Posterior cingulate gyrus (tissue), 11 donors: ENCODE data around the gene NFE2L1.
"Not testable (repeated sequence)": the region's sequence is repeated elsewhere in the genome, so short reads cannot be mapped to it uniquely, and the experiment has no call there.

Experiments
- DNase-seq, 10 donors: peaks; one replicate each; pipeline versions ENCODE4 v3.0.0 to v3.0.0-alpha.2; 2020 to 2021; ENCODE audit warnings: mixed read lengths in 3 of 10
- intact Hi-C: fragments of 100-400 bp; cut with DNase I; formaldehyde crosslinking; loops from one replicate; pipeline ENCODE4 v1.15.1; 2023

Gene NFE2L1

DNA sequence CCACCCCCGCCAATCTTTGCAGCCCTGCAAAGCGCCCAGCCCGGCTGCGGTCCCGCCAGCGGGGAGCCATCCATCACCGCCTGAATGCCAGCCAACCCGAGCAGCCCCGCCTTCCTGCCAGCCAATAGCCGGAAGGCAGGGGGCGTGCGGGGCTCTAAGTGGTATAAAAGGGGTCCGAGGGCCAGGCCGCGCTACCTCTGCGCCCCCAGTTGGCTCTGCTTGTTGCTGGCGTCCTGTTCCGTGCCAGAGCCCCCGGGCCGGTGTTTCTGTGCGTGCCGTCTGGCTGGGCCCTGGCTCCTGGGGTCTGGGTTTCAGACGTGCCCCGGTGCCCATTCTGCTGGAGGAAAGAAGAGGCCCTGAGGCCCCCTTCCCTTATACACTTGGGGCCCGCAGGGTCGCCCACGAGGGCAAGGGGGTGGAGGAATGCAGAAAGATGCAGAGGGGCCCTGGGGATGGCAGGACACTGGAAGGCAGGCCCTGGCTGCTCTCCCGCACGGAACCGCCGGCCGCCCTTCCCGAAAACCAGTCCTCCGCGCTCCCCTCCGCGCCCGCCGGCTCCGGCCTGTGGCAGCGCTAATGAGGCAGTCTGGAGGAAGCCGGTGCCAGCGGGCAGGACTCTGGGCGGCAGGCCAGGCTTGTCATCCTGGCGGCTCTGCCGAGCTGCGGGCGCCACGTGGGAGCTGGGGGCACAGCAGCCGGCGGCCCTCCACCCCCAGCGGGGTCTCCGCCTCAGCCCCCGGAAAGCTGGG is 24.6 kb upstream of the NFE2L1 start:
- intact Hi-C loops: loop anchor here (5.0 kb wide), 1 partner anchor 181 kb away; the partner anchor contains the start of gene SCRN2
- peak; percentile 79 to 98 (median 86) for DNase-seq

GRCh38 chr17:48024149-48025039 is 23.8 kb upstream of the NFE2L1 start:
- peak in 3 of 10 donors; percentile 17 to 84 (median 70) for DNase-seq
- intact Hi-C loops: loop anchor here (1.0 to 5.0 kb wide), 3 partner anchors 107 to 594 kb away; partner anchors contain the start of gene SCRN2

GRCh38 chr17:48025040-48025903 is 22.9 kb upstream of the NFE2L1 start:
- DNase-seq: peak; percentile 97 to 100 (median 98)
- intact Hi-C loops: loop anchor here (1.0 kb wide), 2 partner anchors 106 to 593 kb away; no protein-coding TSS in a partner anchor

DNA sequence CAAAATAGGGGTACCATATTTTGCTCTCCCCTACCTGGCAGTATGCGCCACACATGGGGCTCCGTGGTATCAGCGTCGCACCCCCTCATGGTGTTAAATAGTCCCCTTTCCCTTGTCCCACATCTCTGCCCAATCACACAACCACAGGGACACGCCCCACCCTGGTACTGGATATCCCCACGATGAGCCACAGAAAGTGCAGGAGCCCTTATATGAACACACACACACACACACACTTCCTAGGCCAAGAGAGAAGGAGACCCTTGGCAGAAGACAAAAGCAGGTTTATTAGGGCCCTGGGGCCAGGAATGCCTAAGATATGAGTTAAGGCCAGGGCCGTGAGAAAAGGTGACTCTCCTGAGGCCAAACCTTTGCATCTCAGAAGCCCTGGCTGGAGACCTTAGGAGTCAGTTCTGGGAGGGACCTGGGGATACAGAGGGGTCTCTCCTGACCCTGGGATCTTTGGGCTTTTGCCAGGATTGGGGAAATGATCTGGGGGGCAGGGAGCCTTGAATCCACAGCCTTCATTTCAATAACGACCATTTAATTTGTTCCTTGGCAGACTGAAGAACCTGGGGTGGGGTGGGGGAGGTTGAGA is 22.2 kb upstream of the NFE2L1 start:
- DNase-seq: peak in 1 of 10 donors; percentile 57
- intact Hi-C loops: loop anchor here (1.0 kb wide), 3 partner anchors 48 to 592 kb away; no protein-coding TSS in a partner anchor

GRCh38 chr17:48026502-48027321 is 21.4 kb upstream of the NFE2L1 start:
- intact Hi-C loops: loop anchor here (1.0 kb wide), 1 partner anchor 48 kb away; no protein-coding TSS in a partner anchor

GRCh38 chr17:48027322-48027981 is 20.7 kb upstream of the NFE2L1 start:
- DNase-seq: peak in 2 of 10 donors; percentile 3 to 57
- intact Hi-C loops: no loop called here

More at GRCh38 chr17:48026502-48027321, 21.4 kb upstream of the NFE2L1 start:
- peak; percentile 61 to 96 (median 80) for DNase-seq

- intact Hi-C loops: no loop called here
- DNase-seq: no peak
Observed at GRCh38 chr17:48028736-48029135, 19.4 kb upstream of the NFE2L1 start.

GRCh38 chr17:48030531-48030930 is 17.6 kb upstream of the NFE2L1 start:
- intact Hi-C loops: no loop called here
- peak in 2 of 10 donors; percentile 7 to 47 for DNase-seq

GRCh38 chr17:48031966-48032365 is 16.2 kb upstream of the NFE2L1 start:
- peak in 3 of 10 donors; percentile 8 to 17 (median 17) for DNase-seq
- intact Hi-C loops: no loop called here

- intact Hi-C loops: not testable (repeated sequence)
Observed at GRCh38 chr17:48034734-48035133, 13.4 kb upstream of the NFE2L1 start.

GRCh38 chr17:48036693-48037035 is 11.5 kb upstream of the NFE2L1 start:
- DNase-seq: peak in 1 of 10 donors; percentile 54
- intact Hi-C loops: no loop called here

More at GRCh38 chr17:48034734-48035133, 13.4 kb upstream of the NFE2L1 start:
- DNase-seq: peak in 2 of 10 donors; percentile 11 to 31

DNA sequence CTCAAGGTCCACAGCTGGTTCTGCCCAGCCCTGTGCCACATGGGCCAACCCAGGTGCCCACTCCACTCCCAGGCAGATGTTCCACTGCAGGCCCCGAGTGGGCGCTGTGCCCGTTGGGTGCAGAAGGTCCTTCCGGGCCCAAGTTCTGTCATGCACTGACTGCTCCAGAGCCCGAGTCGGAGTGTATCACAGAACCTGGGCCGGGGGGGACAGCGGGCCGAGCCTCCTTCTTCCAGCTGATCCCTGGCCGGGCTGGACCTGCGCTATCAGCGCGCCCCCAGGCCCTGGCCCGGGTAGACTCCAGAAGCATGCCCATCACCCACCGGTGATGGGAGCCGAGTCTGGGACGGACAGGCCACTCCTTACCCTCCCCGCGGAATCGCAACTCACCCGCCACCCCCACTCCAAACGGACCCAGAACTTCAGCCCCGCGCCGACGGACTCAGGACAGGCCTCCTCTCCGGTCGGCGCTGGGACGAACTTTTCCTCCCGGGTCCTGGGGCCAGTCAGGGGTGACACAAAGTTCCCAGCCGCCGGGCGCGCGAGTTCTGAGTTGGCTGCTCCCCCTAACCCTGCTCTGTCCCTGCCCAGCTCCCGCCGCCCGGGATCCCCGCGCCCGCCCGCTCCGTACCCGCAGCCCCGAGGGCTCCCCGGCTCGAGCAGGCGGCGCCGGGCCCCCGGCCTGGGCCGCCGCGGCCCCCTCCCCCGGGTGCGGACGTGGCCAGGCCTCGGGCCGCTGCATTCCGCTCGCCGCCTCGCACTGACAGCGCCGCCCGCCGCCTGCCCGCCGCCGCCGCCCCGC is 10.9 kb upstream of the NFE2L1 start, which contains the start of gene COPZ2:
TSS of gene COPZ2 (minus strand) at position 762 of the 802 bp plus-strand sequence. CDS start at position 742, 20 bp downstream.
- DNase-seq: peak in 2 of 10 donors; percentile 45 to 80
- intact Hi-C loops: no loop called here

- DNase-seq: peak in 1 of 10 donors; percentile 73
- intact Hi-C loops: no loop called here
Observed at GRCh38 chr17:48037838-48038323, 10.3 kb upstream of the NFE2L1 start.

GRCh38 chr17:48038687-48039086 is 9.5 kb upstream of the NFE2L1 start:
- intact Hi-C loops: no loop called here
- peak in 1 of 10 donors; percentile 33 for DNase-seq

- peak in 1 of 10 donors; percentile 12 for DNase-seq
- intact Hi-C loops: no loop called here
Observed at GRCh38 chr17:48043176-48043575, 5.0 kb upstream of the NFE2L1 start.

DNA sequence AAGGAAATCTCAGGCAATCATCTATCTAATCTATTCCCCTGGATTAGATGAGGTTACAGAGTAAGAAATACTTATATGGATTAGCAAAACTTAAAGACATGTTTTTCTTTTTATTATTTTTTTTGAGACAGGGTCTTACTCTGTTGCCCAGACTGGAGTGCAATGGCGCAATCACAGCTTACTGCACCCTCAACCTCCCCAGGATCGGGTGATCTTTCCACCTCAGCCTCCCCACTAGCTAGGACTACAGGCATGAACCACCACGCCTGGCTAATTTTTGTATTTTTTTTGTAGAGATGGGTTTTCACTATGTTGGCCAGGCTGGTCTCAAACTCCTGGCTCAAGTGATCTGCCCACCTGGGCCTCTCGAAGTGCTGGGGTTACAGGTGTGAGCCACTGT is 3.3 kb upstream of the NFE2L1 start:
- DNase-seq: peak in 1 of 10 donors; percentile 8
- intact Hi-C loops: no loop called here
